ENCODE results near the gene PHGDH. TPM values are rescaled to one million over a fixed set of nuclear protein-coding genes. Genes with fewer than 3 reads are reported as not detected.

The PHGDH gene
- total RNA-seq, 4 donors from 2014 or later = 6.4 to 120 (median 34.6) TPM

- DNase-seq = no peak
- TF ChIP-seq CTCF (IDR thresholded peaks at IDR 0.05) (no peak), POLR2A (IDR thresholded peaks at IDR 0.05) (no peak)
- intact Hi-C loops (cut with DNase I; ENCODE audit: low total_unique reads) = no loop called here
- Histone ChIP-seq H3K36me3 (no peaks in the 10 kb centered on the region), H3K27me3 (no peaks in the 10 kb centered on the region), H3K27ac (peak overlapping the region; percentile 70 to 77), H3K4me3 (peak overlapping the region in 1 of 2 donors; percentile 63), H3K9me3 (no peaks in the 10 kb centered on the region), H3K4me1 (no peaks in the 10 kb centered on the region)
Measured at GRCh38 chr1:119713749-119714456, 2.2 kb downstream of the PHGDH start.

GRCh38 chr1:119714583-119714982 lies 2.8 kb downstream of the PHGDH start:
- H3K27ac ChIP-seq = peak overlapping the region in 1 of 2 donors; percentile 77
- no peak overlapping the region for H3K4me3 ChIP-seq
- H3K9me3 ChIP-seq = no peaks in the 10 kb centered on the region
- H3K36me3 ChIP-seq = no peaks in the 10 kb centered on the region
- intact Hi-C loops (cut with DNase I; ENCODE audit: low total_unique reads) = no loop called here
- DNase-seq = no peak
- H3K4me1 ChIP-seq = no peaks in the 10 kb centered on the region
- TF ChIP-seq CTCF (IDR thresholded peaks at IDR 0.05) (no peak), POLR2A (IDR thresholded peaks at IDR 0.05) (no peak)
- H3K27me3 ChIP-seq = no peaks in the 10 kb centered on the region

GRCh38 chr1:119715542-119715941 lies 3.8 kb downstream of the PHGDH start:
- Histone ChIP-seq H3K4me3 (no peak overlapping the region), H3K36me3 (no peaks in the 10 kb centered on the region), H3K27me3 (no peaks in the 10 kb centered on the region), H3K27ac (no peak overlapping the region), H3K4me1 (no peaks in the 10 kb centered on the region), H3K9me3 (no peaks in the 10 kb centered on the region)
- TF ChIP-seq POLR2A (IDR thresholded peaks at IDR 0.05) (no peak), CTCF (IDR thresholded peaks at IDR 0.05) (no peak)
- intact Hi-C loops (cut with DNase I; ENCODE audit: low total_unique reads) = no loop called here
- no peak for DNase-seq

- TF ChIP-seq POLR2A (IDR thresholded peaks at IDR 0.05) (no peak), CTCF (IDR thresholded peaks at IDR 0.05) (no peak)
- Histone ChIP-seq H3K27ac (no peak overlapping the region), H3K9me3 (no peaks in the 10 kb centered on the region), H3K27me3 (no peaks in the 10 kb centered on the region), H3K4me1 (no peaks in the 10 kb centered on the region), H3K4me3 (no peak overlapping the region), H3K36me3 (no peaks in the 10 kb centered on the region)
- intact Hi-C loops (cut with DNase I; ENCODE audit: low total_unique reads) = no loop called here
- no peak for DNase-seq
Measured at GRCh38 chr1:119718409-119718808, 6.7 kb downstream of the PHGDH start.

GRCh38 chr1:119718972-119719371 lies 7.2 kb downstream of the PHGDH start:
- intact Hi-C loops (cut with DNase I; ENCODE audit: low total_unique reads) = no loop called here

More at GRCh38 chr1:119718972-119719371, 7.2 kb downstream of the PHGDH start:
- Histone ChIP-seq H3K27ac (no peak overlapping the region), H3K36me3 (no peaks in the 10 kb centered on the region), H3K4me3 (no peak overlapping the region), H3K27me3 (no peaks in the 10 kb centered on the region), H3K4me1 (no peaks in the 10 kb centered on the region), H3K9me3 (no peaks in the 10 kb centered on the region)
- TF ChIP-seq CTCF (IDR thresholded peaks at IDR 0.05) = no peak
- TF ChIP-seq POLR2A (IDR thresholded peaks at IDR 0.05) = no peak
- no peak for DNase-seq

All from uterus (tissue), 4 donors.